NCI-H2107 (cell line): Measurements from ENCODE around the gene N4BP2L2.

Source experiments
- DNase-seq: peaks from one replicate; lab custom pipeline; 2025; lab: John Stamatoyannopoulos, UW

The N4BP2L2 gene

GRCh38 chr13:32528358-32528757 lies 10.2 kb downstream of the N4BP2L2 start:
- DNase-seq = no peak

- no peak for DNase-seq
These were observed 11.4 kb downstream of the N4BP2L2 start for GRCh38 chr13:32527151-32527550.

GRCh38 chr13:32525766-32526165 lies 12.8 kb downstream of the N4BP2L2 start:
- DNase-seq = no peak

- DNase-seq = no peak
These were observed 23.3 kb downstream of the N4BP2L2 start for GRCh38 chr13:32515246-32515645.

- no peak for DNase-seq
These were observed 27.1 kb downstream of the N4BP2L2 start for GRCh38 chr13:32511482-32511881.

- no peak for DNase-seq
These were observed 33.7 kb downstream of the N4BP2L2 start for GRCh38 chr13:32504876-32505275.

- no peak for DNase-seq
These were observed 34.3 kb downstream of the N4BP2L2 start for GRCh38 chr13:32504263-32504662.

GRCh38 chr13:32503727-32504126 lies 34.9 kb downstream of the N4BP2L2 start:
- DNase-seq = no peak

GRCh38 chr13:32501064-32501463 lies 37.5 kb downstream of the N4BP2L2 start:
- DNase-seq = no peak

- DNase-seq = no peak
These were observed 38.9 kb downstream of the N4BP2L2 start for GRCh38 chr13:32499538-32500210.

GRCh38 chr13:32497589-32497988 lies 41.0 kb downstream of the N4BP2L2 start:
- no peak for DNase-seq

- DNase-seq = no peak
These were observed 41.9 kb downstream of the N4BP2L2 start for GRCh38 chr13:32496599-32497160.

GRCh38 chr13:32495841-32496240 lies 42.8 kb downstream of the N4BP2L2 start:
- no peak for DNase-seq

GRCh38 chr13:32495429-32495828 lies 43.2 kb downstream of the N4BP2L2 start:
- no peak for DNase-seq

- no peak for DNase-seq
These were observed 47.6 kb downstream of the N4BP2L2 start for GRCh38 chr13:32491028-32491427.

- no peak for DNase-seq
These were observed 61.7 kb downstream of the N4BP2L2 start for GRCh38 chr13:32476892-32477291.

GRCh38 chr13:32476021-32476731 lies 62.4 kb downstream of the N4BP2L2 start:
- DNase-seq = no peak

- no peak for DNase-seq
These were observed 63.4 kb downstream of the N4BP2L2 start for GRCh38 chr13:32474999-32475792.

GRCh38 chr13:32473650-32474049 lies 64.9 kb downstream of the N4BP2L2 start:
- DNase-seq = no peak

- no peak for DNase-seq
These were observed 66.4 kb downstream of the N4BP2L2 start for GRCh38 chr13:32472194-32472621.

- no peak for DNase-seq
These were observed 67.2 kb downstream of the N4BP2L2 start for GRCh38 chr13:32471187-32471922.
